Measurements from ENCODE around the gene NANS.
"Not testable (repeated sequence)": the region's sequence is repeated elsewhere in the genome, so short reads cannot be mapped to it uniquely, and the experiment has no call there.

Gene NANS

GRCh38 chr9:98054376-98054951, 2.1 kb upstream of the NANS start:
- ATAC-seq, result no peak
- H3K4me3 Mint-ChIP-seq, result no peak overlapping the region

GRCh38 chr9:98057138-98057799, 737 bp downstream of the NANS start:
- peak overlapping the region; percentile 92 to 94 for H3K4me3 Mint-ChIP-seq
- no peaks in the 10 kb centered on the region for H3K27me3 Mint-ChIP-seq
- ATAC-seq (no peak), DNase-seq (no peak)
- peaks cover 39% of the 10 kb centered on the region for H3K4me1 Mint-ChIP-seq
- peak overlapping the region; percentile 97 to 98 for H3K27ac Mint-ChIP-seq
- H3K9me3 Mint-ChIP-seq, result peaks cover 6 to 9% of the 10 kb centered on the region in 2 donors

More at GRCh38 chr9:98054376-98054951, 2.1 kb upstream of the NANS start:
- H3K27me3 Mint-ChIP-seq, result no peaks in the 10 kb centered on the region
- DNase-seq, result no peak
- peaks cover 59% of the 10 kb centered on the region for H3K4me1 Mint-ChIP-seq
- peaks cover 6 to 9% of the 10 kb centered on the region in 2 donors for H3K9me3 Mint-ChIP-seq
- H3K27ac Mint-ChIP-seq, result no peak overlapping the region

DNA sequence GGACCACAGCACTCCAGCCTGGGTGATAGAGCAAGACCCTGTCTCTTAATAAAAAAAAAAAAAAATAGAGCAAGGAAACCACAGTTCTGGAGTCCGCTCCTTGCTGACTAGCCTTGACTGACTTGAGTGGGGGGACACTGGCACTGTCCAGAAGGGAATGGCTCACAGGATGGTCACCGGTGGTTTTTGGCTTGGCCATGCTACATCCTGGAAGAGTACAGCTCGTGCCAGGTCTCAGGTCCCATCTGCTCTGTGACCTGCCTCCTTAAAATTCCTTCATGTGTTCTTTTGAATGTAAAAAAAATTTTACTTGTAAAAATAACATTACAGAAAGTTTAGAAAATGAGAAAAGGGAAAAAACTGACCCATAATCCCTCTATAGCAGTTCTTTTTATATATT, 5.6 kb downstream of the NANS start:
- Mint-ChIP-seq H3K9me3 (no peaks in the 10 kb centered on the region), H3K27me3 (no peaks in the 10 kb centered on the region), H3K27ac (peak overlapping the region in 1 of 2 donors; percentile 54), H3K4me3 (no peak overlapping the region), H3K4me1 (peaks cover 15% of the 10 kb centered on the region)
- no peak for ATAC-seq
- DNase-seq, result no peak

GRCh38 chr9:98064623-98065392, 8.3 kb downstream of the NANS start:
- no peak overlapping the region for H3K27ac Mint-ChIP-seq
- no peak for ATAC-seq
- H3K4me1 Mint-ChIP-seq, result no peaks in the 10 kb centered on the region
- H3K9me3 Mint-ChIP-seq, result no peaks in the 10 kb centered on the region
- H3K4me3 Mint-ChIP-seq, result no peak overlapping the region
- no peak for DNase-seq
- H3K27me3 Mint-ChIP-seq, result no peaks in the 10 kb centered on the region

DNA sequence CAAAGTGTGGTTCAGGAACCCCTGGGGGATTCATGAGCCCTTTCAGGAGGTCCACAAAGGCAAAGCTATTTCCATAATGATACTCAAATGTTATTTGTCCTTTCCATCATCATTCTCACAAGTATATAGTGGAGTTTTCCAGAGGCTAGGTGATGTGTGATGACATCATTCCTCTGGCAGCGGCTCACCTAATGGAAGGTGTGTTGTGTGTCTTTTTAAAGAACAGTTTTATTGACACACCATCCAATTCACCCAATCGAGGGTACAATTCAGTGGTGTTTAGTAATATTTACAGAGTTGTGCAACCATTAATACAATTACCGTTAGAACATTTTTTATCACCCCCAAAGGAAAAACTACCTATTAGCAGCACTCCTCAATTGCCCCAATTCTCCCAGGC, 9.7 kb downstream of the NANS start:
- H3K27ac Mint-ChIP-seq, result no peak overlapping the region
- H3K27me3 Mint-ChIP-seq, result no peaks in the 10 kb centered on the region

DNA sequence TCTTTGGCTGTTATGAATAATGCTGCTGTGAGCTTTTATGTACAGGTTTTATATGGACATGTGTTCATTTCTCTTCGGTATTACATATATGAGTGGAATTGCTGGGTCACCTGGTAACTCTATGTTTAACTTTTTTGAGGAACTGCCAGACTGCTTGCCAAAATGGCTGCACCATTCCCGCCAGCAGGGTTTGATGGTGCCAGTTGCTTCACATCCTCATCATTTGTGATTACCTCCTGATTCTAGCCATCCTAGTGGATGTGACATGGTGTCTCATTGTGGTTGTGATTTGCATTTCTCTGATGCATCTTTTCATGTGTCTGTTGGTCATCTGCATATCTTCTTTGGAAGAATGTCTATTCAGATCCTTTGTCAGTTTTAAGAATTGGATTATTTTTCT, 10.7 kb downstream of the NANS start:
- H3K27me3 Mint-ChIP-seq, result no peaks in the 10 kb centered on the region
- no peak for ATAC-seq
- H3K27ac Mint-ChIP-seq, result no peak overlapping the region
- H3K4me1 Mint-ChIP-seq, result no peaks in the 10 kb centered on the region
- H3K9me3 Mint-ChIP-seq, result no peaks in the 10 kb centered on the region
- H3K4me3 Mint-ChIP-seq, result no peak overlapping the region
- DNase-seq, result no peak

More for the DNA sequence above, 9.7 kb downstream of the NANS start:
- Mint-ChIP-seq H3K4me1 (no peaks in the 10 kb centered on the region), H3K4me3 (no peak overlapping the region), H3K9me3 (no peaks in the 10 kb centered on the region)
- ATAC-seq, result no peak
- DNase-seq, result no peak

- Mint-ChIP-seq H3K27ac (no peak overlapping the region), H3K9me3 (no peaks in the 10 kb centered on the region), H3K4me3 (no peak overlapping the region), H3K4me1 (peaks cover 9% of the 10 kb centered on the region), H3K27me3 (no peaks in the 10 kb centered on the region)
- DNase-seq (no peak), ATAC-seq (no peak)
Measured at GRCh38 chr9:98069551-98069950, 13.0 kb downstream of the NANS start.

DNA sequence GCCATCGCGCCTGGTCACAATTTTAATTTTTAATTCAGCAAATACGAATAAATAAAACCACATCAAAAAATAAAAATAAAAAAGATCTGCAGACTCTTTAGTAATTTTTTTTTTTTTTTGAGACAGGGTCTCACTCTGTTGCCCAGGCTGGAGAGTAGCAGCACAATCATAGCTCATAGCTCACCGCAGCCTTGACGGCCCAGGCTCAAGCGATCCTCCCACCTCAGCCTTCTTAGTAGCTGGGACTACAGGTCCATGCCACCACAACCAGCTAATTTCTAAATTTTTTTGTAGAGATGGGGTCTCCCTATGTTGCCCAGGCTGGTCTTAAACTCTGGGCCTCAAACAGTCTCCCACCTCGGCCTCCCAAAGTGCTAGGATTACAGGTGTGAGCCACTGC, 14.2 kb downstream of the NANS start:
- peaks cover 21% of the 10 kb centered on the region for H3K4me1 Mint-ChIP-seq

GRCh38 chr9:98071737-98072136, 15.2 kb downstream of the NANS start:
- Mint-ChIP-seq H3K27me3 (no peaks in the 10 kb centered on the region), H3K27ac (no peak overlapping the region), H3K4me3 (no peak overlapping the region), H3K9me3 (no peaks in the 10 kb centered on the region), H3K4me1 (peaks cover 31% of the 10 kb centered on the region)
- DNase-seq (no peak), ATAC-seq (no peak)

More for the DNA sequence above, 14.2 kb downstream of the NANS start:
- Mint-ChIP-seq H3K9me3 (no peaks in the 10 kb centered on the region), H3K27me3 (no peaks in the 10 kb centered on the region), H3K27ac (no peak overlapping the region), H3K4me3 (no peak overlapping the region)
- ATAC-seq, result no peak
- no peak for DNase-seq

DNA sequence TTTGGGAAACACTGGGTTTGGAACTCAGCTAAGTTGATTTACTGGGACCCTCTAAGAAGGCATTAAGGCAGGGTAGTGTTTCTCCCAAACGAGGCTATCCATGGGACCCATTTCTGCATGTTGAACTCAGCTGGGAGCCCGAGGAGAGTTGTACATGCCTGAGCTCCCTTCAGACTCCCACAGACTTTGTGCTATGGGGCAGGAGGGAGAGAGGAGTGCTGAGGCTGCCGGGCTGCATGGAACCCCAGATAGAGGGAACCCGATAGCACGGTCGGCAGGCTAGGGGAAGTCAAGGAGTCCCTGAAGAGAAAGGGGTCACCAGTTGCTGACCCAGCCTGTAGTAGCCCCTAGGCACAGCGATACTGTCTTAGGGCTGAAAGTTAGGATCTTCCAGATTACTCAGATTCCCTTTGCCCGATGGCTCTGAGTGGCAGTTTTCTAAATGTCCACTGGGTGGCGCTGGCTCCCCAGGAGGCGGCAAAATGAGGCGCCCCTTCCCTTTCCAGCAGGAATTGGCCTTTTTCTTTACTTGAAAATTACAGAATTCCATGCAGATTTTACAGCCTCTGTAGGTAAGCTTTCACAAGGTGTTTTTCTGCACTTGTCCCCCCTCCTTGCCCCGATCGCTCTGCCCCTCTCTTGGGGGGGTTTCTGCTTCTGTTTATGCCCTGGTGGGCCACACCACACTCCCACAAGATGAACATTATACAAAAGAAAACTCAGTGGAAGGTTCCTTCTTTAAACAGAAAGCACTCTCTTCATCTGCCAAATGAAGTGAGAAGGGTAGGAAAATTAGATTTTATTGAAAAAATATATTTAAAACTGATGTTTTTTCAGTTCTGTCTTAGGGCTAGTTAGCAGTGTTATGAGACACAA, 17.8 kb downstream of the NANS start:
- no peaks in the 10 kb centered on the region for H3K27me3 Mint-ChIP-seq
- peak overlapping the region; percentile 63 to 90 for H3K27ac Mint-ChIP-seq
- no peaks in the 10 kb centered on the region for H3K9me3 Mint-ChIP-seq
- DNase-seq, result peak; percentile 63
- peak; percentile 13 for ATAC-seq
- peaks cover 42% of the 10 kb centered on the region for H3K4me1 Mint-ChIP-seq
- peak overlapping the region; percentile 73 to 77 for H3K4me3 Mint-ChIP-seq

GRCh38 chr9:98075332-98075805, 18.8 kb downstream of the NANS start:
- peak in 1 of 2 donors; percentile 15 for DNase-seq

GRCh38 chr9:98076514-98076890, 20.0 kb downstream of the NANS start:
- H3K4me1 Mint-ChIP-seq, result peaks cover 52% of the 10 kb centered on the region
- peak overlapping the region; percentile 19 to 37 for H3K4me3 Mint-ChIP-seq
- not testable (repeated sequence) for DNase-seq, H3K27me3 Mint-ChIP-seq, H3K9me3 Mint-ChIP-seq, ATAC-seq
- peak overlapping the region in 1 of 2 donors; percentile 42 for H3K27ac Mint-ChIP-seq

More at GRCh38 chr9:98075332-98075805, 18.8 kb downstream of the NANS start:
- ATAC-seq, result peak; percentile 82
- H3K9me3 Mint-ChIP-seq, result no peaks in the 10 kb centered on the region
- H3K4me3 Mint-ChIP-seq, result peak overlapping the region; percentile 73 to 77
- H3K27me3 Mint-ChIP-seq, result no peaks in the 10 kb centered on the region
- peak overlapping the region; percentile 90 to 93 for H3K27ac Mint-ChIP-seq
- peaks cover 42% of the 10 kb centered on the region for H3K4me1 Mint-ChIP-seq

DNA sequence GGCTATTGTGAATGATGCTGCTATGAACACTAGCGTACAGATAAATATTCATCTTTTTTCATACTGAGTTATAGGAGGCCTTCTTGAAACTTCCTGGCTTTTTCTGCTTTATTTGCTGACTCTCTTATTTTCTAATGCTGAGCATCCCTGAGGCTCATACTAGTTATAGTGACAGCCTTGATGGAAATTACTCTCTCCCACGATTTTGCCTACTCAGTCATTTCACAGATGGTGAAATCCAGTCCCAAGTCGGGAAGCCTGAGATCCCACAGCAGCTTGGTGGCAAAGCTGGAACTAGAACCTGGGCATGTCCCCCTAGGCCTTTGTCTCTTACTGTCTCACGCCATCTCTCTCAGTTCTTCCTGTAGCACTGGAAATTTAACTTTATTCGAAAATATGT, 22.4 kb downstream of the NANS start:
- Mint-ChIP-seq H3K27me3 (no peaks in the 10 kb centered on the region), H3K4me3 (no peak overlapping the region), H3K27ac (peak overlapping the region in 1 of 2 donors; percentile 7), H3K4me1 (peaks cover 63% of the 10 kb centered on the region), H3K9me3 (no peaks in the 10 kb centered on the region)
- DNase-seq, result no peak
- ATAC-seq, result no peak

DNA sequence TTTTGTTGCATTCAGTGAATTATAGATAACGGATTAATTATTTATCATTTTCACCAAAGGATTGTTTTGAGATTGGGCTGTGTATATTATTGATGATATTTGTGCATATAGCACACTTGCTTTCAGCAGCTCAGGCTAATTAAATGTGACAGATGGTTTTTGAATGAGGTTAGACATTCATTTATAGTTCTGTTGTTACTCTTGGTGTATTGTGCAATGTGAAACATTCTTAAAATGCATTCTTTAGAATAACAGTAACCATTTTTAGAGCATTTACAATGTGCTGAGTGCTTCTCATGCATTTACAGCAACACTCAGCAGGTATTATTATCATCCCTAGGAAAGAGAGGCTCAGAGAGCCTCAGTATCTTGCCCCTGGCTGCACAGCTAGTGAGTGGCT, 23.8 kb downstream of the NANS start:
- no peaks in the 10 kb centered on the region for H3K9me3 Mint-ChIP-seq
- DNase-seq (no peak), ATAC-seq (no peak)
- no peak overlapping the region for H3K4me3 Mint-ChIP-seq
- peak overlapping the region in 1 of 2 donors; percentile 88 for H3K27ac Mint-ChIP-seq
- peaks cover 49% of the 10 kb centered on the region for H3K4me1 Mint-ChIP-seq
- H3K27me3 Mint-ChIP-seq, result no peaks in the 10 kb centered on the region

DNA sequence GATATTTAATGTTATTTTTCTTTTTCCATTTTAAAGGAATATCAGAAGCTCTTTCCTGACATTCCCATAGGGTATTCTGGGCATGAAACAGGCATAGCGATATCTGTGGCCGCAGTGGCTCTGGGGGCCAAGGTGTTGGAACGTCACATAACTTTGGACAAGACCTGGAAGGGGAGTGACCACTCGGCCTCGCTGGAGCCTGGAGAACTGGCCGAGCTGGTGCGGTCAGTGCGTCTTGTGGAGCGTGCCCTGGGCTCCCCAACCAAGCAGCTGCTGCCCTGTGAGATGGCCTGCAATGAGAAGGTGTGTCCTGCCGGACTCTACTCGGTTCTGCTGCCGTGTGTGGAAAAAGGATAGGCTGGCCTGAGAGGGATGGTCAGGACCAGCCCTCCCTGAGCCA, 24.2 kb downstream of the NANS start:
- H3K4me3 Mint-ChIP-seq, result no peak overlapping the region
- peak overlapping the region; percentile 88 to 91 for H3K27ac Mint-ChIP-seq
- peaks cover 44% of the 10 kb centered on the region for H3K4me1 Mint-ChIP-seq
- ATAC-seq, result no peak
- H3K9me3 Mint-ChIP-seq, result no peaks in the 10 kb centered on the region
- H3K27me3 Mint-ChIP-seq, result no peaks in the 10 kb centered on the region
- DNase-seq, result no peak

Measured in stimulated activated naive CD8-positive, alpha-beta T cell treated with anti-CD3 and anti-CD28 coated beads, Interleukin-15, amount 100 ng/mL, for 72 hours (primary cell).